Natural killer cell (primary cell): ENCODE results near the gene MAST1. TPM values are rescaled to one million over a fixed set of nuclear protein-coding genes. Genes with fewer than 3 reads are reported as not detected.

Experiments used
- ATAC-seq, 3 donors: fragments of 150-1000 bp in 2 of 3; fragments of 200-7000 bp in 1 of 3; cut with Tn5 transposase; 1 replicate in 1 of 3; 2 replicates in 2 of 3; pipeline ENCODE4 v1.10.0; 2021; ENCODE audit warnings: mild to moderate bottlenecking in 2 of 3, moderate library complexity in 2 of 3
- DNase-seq, 2 donors: peaks; one replicate each; pipeline versions ENCODE4 v3.0.0 to v3.0.0-alpha.2; 2013 to 2021; ENCODE audit warnings: mixed read lengths in 1 of 2
- H3K27ac ChIP-seq: one replicate; pipeline ENCODE4 v1.5.1; 2013; ENCODE audit warnings: mild to moderate bottlenecking, low read length
- H3K27me3 ChIP-seq: one replicate; pipeline ENCODE4 v1.6.1; 2013; ENCODE audit warnings: low read length; ENCODE audit not compliant: control insufficient read depth, insufficient read depth
- H3K36me3 ChIP-seq: one replicate; pipeline ENCODE4 v1.6.1; 2013; ENCODE audit warnings: low read length; ENCODE audit not compliant: control insufficient read depth, insufficient read depth
- H3K4me1 ChIP-seq: one replicate; pipeline ENCODE4 v1.6.1; 2013; ENCODE audit warnings: low read length; ENCODE audit not compliant: control insufficient read depth, insufficient read depth
- H3K4me3 ChIP-seq: one replicate; pipeline ENCODE4 v1.5.1; 2013; ENCODE audit warnings: low read length
- H3K9me3 ChIP-seq: one replicate; pipeline ENCODE4 v1.6.1; 2013; ENCODE audit warnings: low read length; ENCODE audit not compliant: control insufficient read depth, insufficient read depth
- H3K27ac Mint-ChIP-seq, 2 donors: one replicate each; pipeline ENCODE4 v1.8.0; 2022; ENCODE audit warnings: mild to moderate bottlenecking in 2 of 2, mixed read lengths in 2 of 2, moderate library complexity in 1 of 2
- H3K27me3 Mint-ChIP-seq, 2 donors: one replicate each; pipeline ENCODE4 v1.8.0; 2022; ENCODE audit warnings: low read depth in 2 of 2, mixed read lengths in 2 of 2
- H3K36me3 Mint-ChIP-seq: one replicate; pipeline ENCODE4 v1.8.0; 2022; ENCODE audit warnings: mixed read lengths
- H3K4me1 Mint-ChIP-seq, 2 donors: one replicate each; pipeline ENCODE4 v1.8.0; 2022; ENCODE audit warnings: mixed read lengths in 2 of 2
- H3K4me3 Mint-ChIP-seq: one replicate; pipeline ENCODE4 v1.8.0; 2022; ENCODE audit warnings: mild to moderate bottlenecking, moderate library complexity, mixed read lengths
- H3K9me3 Mint-ChIP-seq, 2 donors: one replicate each; pipeline ENCODE4 v1.8.0; 2022; ENCODE audit warnings: mixed read lengths in 2 of 2
- CTCF ChIP-seq: fragments of 200-600 bp; IDR thresholded peaks from one replicate; pipeline ENCODE4 v1.8.0; 2022; ENCODE audit warnings: antibody characterized with exemption
- WGBS: methylation state at CpG from one replicate; pipeline ENCODE4 v1.1.7; 2013; ENCODE audit warnings: missing lambda C conversion rate; ENCODE audit not compliant: insufficient coverage; 5-methylcytosine and 5-hydroxymethylcytosine counted together
- intact Hi-C: fragments of 100-400 bp; cut with micrococcal nuclease; formaldehyde crosslinking; loops from one replicate; pipeline ENCODE4 v1.14.2; 2022
- total RNA-seq, 4 donors: library from RNA; stranded (reverse); fragments of 120-200 nt in 1 of 4; gene quantifications; one replicate each; pipeline versions ENCODE4 v1.2.3 to v1.2.4, GENCODE V29; 2013 to 2022

The MAST1 gene
- total RNA-seq, 3 donors from 2014 or later (not counting 1 experiment from before 2014, with no cell fraction given): 0.07 to 0.88 TPM; not detected in 1

- no peaks in the 10 kb centered on the region for H3K36me3 ChIP-seq
- no peaks in the 10 kb centered on the region for H3K9me3 Mint-ChIP-seq
- no peak overlapping the region for H3K4me3 ChIP-seq
- WGBS: 96% methylated on average over 10 of the region's 10 CpGs
- no peaks in the 10 kb centered on the region for H3K9me3 ChIP-seq
- intact Hi-C loops: no loop called here
- H3K27ac ChIP-seq: no peak overlapping the region
- ATAC-seq (no peak), DNase-seq (no peak)
- no peak overlapping the region for H3K4me3 Mint-ChIP-seq
- no peaks in the 10 kb centered on the region for H3K27me3 ChIP-seq
- no peaks in the 10 kb centered on the region for H3K27me3 Mint-ChIP-seq
- H3K4me1 ChIP-seq: peaks cover 11% of the 10 kb centered on the region
- H3K36me3 Mint-ChIP-seq: no peaks in the 10 kb centered on the region
- H3K4me1 Mint-ChIP-seq: peaks cover 7 to 11% of the 10 kb centered on the region in 2 donors
- H3K27ac Mint-ChIP-seq: no peak overlapping the region
- TF ChIP-seq CTCF: no peak
Measured at GRCh38 chr19:12868540-12869112, 30.3 kb downstream of the MAST1 start.

- DNase-seq (no peak), ATAC-seq (no peak)
- Mint-ChIP-seq H3K36me3 (no peaks in the 10 kb centered on the region), H3K9me3 (no peaks in the 10 kb centered on the region), H3K4me1 (peaks cover 7 to 8% of the 10 kb centered on the region in 2 donors), H3K27ac (peak overlapping the region in 1 of 2 donors; percentile 38), H3K4me3 (peak overlapping the region; percentile 56), H3K27me3 (no peaks in the 10 kb centered on the region)
- peaks cover 13% of the 10 kb centered on the region for H3K36me3 ChIP-seq
- no peaks in the 10 kb centered on the region for H3K9me3 ChIP-seq
- intact Hi-C loops: no loop called here
- H3K4me1 ChIP-seq: peaks cover 11% of the 10 kb centered on the region
- no peak for TF ChIP-seq CTCF
- no peak overlapping the region for H3K27ac ChIP-seq
- no peak overlapping the region for H3K4me3 ChIP-seq
- no peaks in the 10 kb centered on the region for H3K27me3 ChIP-seq
- WGBS: 95% methylated on average over 3 of the region's 3 CpGs
Measured at GRCh38 chr19:12871681-12872080, 33.4 kb downstream of the MAST1 start.

- H3K4me1 Mint-ChIP-seq: peaks cover 2 to 7% of the 10 kb centered on the region in 2 donors
- no peak overlapping the region for H3K4me3 Mint-ChIP-seq
- H3K27me3 ChIP-seq: no peaks in the 10 kb centered on the region
- H3K9me3 ChIP-seq: no peaks in the 10 kb centered on the region
- peaks cover 6% of the 10 kb centered on the region for H3K4me1 ChIP-seq
- no peak overlapping the region for H3K4me3 ChIP-seq
- TF ChIP-seq CTCF: no peak
- no peak overlapping the region for H3K27ac ChIP-seq
- DNase-seq (peak in 1 of 2 donors; percentile 10), ATAC-seq (no peak)
- H3K36me3 ChIP-seq: peaks cover 16% of the 10 kb centered on the region
- intact Hi-C loops: no loop called here
- WGBS: 90% methylated on average over 3 of the region's 5 CpGs
- no peaks in the 10 kb centered on the region for H3K36me3 Mint-ChIP-seq
- peak overlapping the region in 1 of 2 donors; percentile 38 for H3K27ac Mint-ChIP-seq
- H3K27me3 Mint-ChIP-seq: no peaks in the 10 kb centered on the region
- no peaks in the 10 kb centered on the region for H3K9me3 Mint-ChIP-seq
Measured at GRCh38 chr19:12872255-12872654, 33.9 kb downstream of the MAST1 start.
